Measurements from ENCODE around the gene EPHB3. TPM values are rescaled to one million over a fixed set of nuclear protein-coding genes. Genes with fewer than 3 reads are reported as not detected.

EPHB3 gene
- total RNA-seq, 1 donor from 2014 or later, result 7.8 TPM

DNA sequence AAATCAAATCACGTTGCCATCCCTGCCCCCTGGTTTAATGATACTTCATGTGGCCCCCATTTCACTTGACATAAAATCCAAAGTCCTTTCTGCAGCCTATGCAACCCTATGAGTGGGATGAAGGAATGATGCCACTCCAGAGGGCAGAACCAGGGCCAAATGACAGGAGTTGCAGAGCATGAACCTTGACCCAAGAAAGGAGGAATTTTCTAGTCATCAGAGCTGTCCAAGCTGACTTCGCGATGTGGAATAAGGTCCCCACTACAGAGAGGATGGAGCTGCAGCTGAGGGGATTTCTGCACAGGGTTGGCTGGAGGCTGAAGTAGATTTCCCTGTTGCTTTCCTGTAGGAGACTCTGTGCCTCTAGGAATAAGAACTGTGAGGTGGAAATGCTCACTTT, 15.8 kb upstream of the EPHB3 start:
- no peaks in the 10 kb centered on the region for H3K9me3 ChIP-seq
- TF ChIP-seq, protein P1, sequence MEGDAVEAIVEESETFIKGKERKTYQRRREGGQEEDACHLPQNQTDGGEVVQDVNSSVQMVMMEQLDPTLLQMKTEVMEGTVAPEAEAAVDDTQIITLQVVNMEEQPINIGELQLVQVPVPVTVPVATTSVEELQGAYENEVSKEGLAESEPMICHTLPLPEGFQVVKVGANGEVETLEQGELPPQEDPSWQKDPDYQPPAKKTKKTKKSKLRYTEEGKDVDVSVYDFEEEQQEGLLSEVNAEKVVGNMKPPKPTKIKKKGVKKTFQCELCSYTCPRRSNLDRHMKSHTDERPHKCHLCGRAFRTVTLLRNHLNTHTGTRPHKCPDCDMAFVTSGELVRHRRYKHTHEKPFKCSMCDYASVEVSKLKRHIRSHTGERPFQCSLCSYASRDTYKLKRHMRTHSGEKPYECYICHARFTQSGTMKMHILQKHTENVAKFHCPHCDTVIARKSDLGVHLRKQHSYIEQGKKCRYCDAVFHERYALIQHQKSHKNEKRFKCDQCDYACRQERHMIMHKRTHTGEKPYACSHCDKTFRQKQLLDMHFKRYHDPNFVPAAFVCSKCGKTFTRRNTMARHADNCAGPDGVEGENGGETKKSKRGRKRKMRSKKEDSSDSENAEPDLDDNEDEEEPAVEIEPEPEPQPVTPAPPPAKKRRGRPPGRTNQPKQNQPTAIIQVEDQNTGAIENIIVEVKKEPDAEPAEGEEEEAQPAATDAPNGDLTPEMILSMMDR (IDR thresholded peaks at IDR 0.05), result no peak
- H3K4me3 ChIP-seq, result no peak overlapping the region
- H3K27ac ChIP-seq, result no peak overlapping the region
- intact Hi-C loops (cut with DNase I), result no loop called here
- H3K27me3 ChIP-seq, result peaks cover 19% of the 10 kb centered on the region
- H3K36me3 ChIP-seq, result no peaks in the 10 kb centered on the region
- peak; percentile 13 for DNase-seq
- H3K4me1 ChIP-seq, result peaks cover 6% of the 10 kb centered on the region
- ATAC-seq, result no peak

DNA sequence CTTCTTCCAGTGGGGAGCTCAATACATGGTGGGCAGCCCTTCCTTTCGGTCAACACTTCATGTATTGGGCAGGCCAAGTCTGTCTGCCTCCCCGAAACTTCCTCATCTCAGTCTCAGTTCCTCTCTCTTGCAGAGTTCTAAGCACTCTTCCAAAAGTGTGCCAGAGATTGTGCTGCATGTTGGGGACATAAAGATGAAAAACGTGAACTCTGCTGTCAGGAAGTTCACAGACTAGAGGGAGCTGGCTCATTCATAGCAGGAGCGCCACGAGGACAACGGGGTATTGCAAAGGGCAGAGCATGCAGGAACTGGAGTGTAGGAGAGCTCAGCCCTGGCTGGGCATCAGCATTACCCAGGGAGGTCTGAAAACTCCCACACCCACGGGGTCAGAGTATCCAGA, 15.3 kb upstream of the EPHB3 start:
- DNase-seq (peak; percentile 71), ATAC-seq (peak; percentile 83)
- Histone ChIP-seq H3K9me3 (no peaks in the 10 kb centered on the region), H3K4me3 (no peak overlapping the region), H3K27me3 (peaks cover 16% of the 10 kb centered on the region), H3K27ac (no peak overlapping the region), H3K4me1 (peaks cover 6% of the 10 kb centered on the region), H3K36me3 (no peaks in the 10 kb centered on the region)
- intact Hi-C loops (cut with DNase I), result no loop called here
- TF ChIP-seq, protein P1 (IDR thresholded peaks at IDR 0.05), result no peak

DNA sequence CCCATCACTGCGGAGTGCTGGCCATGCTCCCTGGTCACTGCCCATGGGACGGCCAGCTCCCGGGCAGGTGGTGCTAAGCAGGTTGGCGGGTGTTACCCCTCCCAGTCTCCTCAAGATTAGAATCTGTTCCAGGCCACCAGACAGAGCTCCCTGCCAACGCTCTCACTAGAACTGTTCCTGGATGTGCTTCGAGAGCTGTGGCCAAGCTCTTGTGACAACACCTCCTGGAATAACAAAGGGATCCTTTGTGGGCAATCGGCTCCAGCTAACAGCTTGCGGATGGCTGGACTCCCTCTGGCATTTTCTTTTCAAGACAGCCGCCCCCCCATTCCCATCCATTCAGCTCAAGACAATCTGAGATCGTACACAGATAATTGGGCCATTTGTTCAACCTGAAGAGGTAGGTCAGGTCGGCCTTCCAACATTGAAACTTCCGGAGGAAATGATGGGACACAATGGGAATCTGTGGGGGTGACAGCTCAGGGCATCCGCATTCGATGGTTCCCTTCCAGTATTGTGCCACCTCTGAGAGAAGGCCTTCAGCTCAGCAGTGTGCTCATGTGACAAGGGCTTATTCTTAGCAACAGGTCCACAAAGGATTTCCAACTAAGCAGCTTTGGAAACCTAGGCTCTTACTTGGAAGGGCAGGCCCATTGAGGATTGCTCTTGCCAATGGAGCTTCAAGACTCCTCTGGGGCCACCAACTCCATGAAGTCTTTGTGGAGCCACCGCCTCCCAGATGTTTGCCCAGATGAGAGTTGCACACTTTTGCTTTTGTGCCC, 11.6 kb upstream of the EPHB3 start:
- H3K9me3 ChIP-seq, result no peaks in the 10 kb centered on the region
- peaks cover 3% of the 10 kb centered on the region for H3K27me3 ChIP-seq
- H3K36me3 ChIP-seq, result no peaks in the 10 kb centered on the region
- no peak overlapping the region for H3K4me3 ChIP-seq
- TF ChIP-seq, protein P1 (IDR thresholded peaks at IDR 0.05), result no peak
- intact Hi-C loops (cut with DNase I), result no loop called here
- no peak for DNase-seq
- H3K27ac ChIP-seq, result no peak overlapping the region
- no peaks in the 10 kb centered on the region for H3K4me1 ChIP-seq
- ATAC-seq, result no peak

DNA sequence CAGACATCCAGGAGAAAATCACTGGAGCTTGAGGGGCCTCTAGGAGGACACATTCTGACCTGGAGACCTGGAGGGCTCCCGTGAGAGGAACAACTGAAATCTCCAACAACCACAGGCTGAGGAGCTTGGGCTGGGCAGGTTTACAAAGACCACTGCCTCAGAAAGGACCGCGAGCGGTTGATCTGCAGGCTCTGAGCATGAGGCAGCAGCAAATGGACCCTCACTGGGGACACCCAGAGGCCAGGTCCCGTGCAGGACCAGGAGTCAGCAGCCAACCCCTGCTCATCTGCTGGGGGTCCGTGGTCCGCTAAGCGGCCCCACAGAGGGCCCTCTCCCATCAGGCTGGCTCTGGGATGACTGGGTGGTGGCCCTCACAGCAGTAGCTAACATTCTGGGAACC, 10.5 kb upstream of the EPHB3 start:
- no peaks in the 10 kb centered on the region for H3K27me3 ChIP-seq
- no peaks in the 10 kb centered on the region for H3K9me3 ChIP-seq
- intact Hi-C loops (cut with DNase I), result no loop called here
- no peak overlapping the region for H3K27ac ChIP-seq
- no peak overlapping the region for H3K4me3 ChIP-seq
- ATAC-seq (no peak), DNase-seq (no peak)
- TF ChIP-seq, protein P1 (IDR thresholded peaks at IDR 0.05), result no peak
- no peaks in the 10 kb centered on the region for H3K36me3 ChIP-seq
- peaks cover 3% of the 10 kb centered on the region for H3K4me1 ChIP-seq

DNA sequence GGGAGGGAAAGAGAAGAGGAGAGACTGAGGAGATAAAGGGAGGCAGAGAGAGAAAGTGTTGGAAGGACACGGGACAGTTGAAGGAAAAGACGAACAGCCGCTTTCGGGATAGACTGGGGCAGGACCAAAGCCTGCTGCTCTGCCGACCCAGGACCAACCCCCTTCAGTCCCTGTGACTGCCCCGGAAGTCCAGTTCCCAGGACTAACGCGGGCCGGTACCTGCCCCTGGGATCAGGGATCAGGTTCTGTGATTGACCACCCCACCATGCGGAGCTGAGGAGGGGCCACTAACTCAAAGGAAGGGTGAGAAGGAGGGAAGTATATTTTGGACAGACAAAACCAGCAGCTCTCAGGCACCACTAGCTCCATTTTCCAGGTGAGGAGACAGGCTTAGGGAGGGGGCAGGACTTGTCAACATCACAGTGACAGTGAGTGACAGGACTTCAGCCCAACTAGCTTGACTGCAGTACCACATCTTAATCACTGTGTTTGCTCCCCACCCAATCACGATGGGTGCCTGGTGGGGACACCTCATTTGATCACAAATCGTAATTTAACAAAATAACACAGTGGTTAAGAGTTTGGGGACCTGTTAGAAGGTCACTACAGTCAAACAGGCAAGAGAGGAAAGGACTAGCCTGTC, 9.8 kb upstream of the EPHB3 start:
- Histone ChIP-seq H3K4me1 (peaks cover 9% of the 10 kb centered on the region), H3K27ac (no peak overlapping the region), H3K4me3 (no peak overlapping the region), H3K36me3 (no peaks in the 10 kb centered on the region), H3K27me3 (no peaks in the 10 kb centered on the region), H3K9me3 (no peaks in the 10 kb centered on the region)
- TF ChIP-seq, protein P1 (IDR thresholded peaks at IDR 0.05), result no peak
- intact Hi-C loops (cut with DNase I), result no loop called here
- ATAC-seq (no peak), DNase-seq (no peak)
